ENCODE measurements around the gene APBA2.

Gene APBA2

GRCh38 chr15:28915041-28915810, 29.5 kb downstream of the APBA2 start:
- no peak for DNase-seq (ENCODE audit: low read depth)

DNA sequence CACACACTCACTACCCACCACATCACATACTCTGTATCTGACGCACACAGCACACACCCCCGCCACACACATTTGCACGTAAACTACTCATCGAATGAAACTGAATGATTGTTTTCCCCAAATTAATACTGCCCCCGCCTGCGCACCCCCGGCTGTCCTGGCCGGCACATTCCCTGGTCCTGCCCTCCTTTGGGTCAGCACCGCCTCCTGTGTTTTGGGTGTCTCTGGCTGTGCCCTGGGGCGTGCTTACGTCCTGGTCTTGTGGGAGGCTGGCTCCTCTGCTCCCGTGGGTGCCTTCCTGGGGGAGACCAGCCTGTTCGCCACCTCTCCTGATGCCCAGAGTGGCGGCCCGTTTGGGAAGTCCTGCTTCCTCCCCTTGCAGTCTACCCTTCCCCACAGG, 30.2 kb downstream of the APBA2 start:
- DNase-seq (ENCODE audit: low read depth) = no peak

- DNase-seq (ENCODE audit: low read depth) = no peak
Measured at GRCh38 chr15:28917791-28918140, 32.0 kb downstream of the APBA2 start.

DNA sequence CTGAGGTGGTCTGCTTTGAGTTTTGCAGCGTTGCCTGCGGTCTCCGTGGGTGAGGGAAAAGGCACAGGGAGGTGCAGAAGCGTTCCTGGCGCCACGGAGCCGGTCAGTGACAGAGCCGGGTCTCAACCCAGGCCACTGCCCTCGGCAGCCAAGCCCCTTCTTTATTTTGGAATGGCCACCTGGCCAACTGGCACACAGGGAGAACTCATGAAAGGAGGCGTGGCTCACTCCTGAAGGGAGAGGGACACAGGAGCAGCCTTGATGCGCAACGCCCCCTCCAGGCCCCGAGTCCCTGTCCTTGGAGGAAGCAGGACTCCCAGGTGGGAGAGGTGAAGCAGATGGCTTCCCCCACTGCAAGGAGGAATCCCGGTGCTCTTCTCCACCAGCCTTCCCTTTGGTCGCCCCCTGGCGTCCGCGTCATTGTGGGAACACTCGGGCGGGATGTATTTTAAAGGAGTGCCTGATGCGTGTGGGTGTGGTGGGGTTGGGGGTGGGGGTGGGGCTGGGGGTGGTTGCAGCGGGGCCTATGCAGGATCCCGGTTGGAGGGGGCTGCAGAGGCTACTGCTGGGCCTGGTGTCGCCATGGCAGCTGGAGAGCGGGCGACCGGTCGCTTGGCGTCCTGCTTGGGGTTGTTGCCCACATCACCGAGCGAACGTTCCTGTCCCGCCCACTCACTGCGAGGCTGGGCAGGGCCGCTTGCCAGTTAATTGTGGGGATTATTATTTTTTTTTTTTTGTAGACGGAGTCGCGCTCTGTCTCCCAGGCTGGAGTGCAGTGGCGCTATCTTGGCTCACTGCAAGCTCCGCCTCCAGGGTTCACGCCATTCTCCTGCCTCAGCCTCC, 32.6 kb downstream of the APBA2 start:
- no peak for DNase-seq (ENCODE audit: low read depth)

DNA sequence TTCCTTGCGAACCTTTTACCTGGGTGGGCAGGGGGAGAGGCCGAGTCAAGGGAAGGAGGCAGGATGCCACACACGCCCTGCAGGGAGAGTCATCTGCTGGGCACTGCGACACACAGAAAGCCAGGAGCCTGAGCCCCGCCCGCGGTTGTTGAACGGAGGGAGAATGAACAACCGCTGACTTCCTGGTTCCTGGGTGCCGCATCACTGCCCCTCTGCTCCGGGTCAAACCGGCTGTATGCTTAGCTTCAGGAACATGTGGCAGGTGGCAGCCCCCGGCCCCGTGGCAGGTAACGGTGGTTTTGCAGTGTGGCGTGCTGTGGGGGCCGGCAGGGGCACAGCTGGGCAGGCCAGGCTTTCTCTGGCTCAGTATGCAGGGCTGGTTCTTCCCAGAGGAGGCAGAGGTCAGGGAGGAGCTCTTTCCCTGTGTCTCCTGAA, 33.4 kb downstream of the APBA2 start:
- DNase-seq (ENCODE audit: low read depth) = no peak

- DNase-seq (ENCODE audit: low read depth) = no peak
Measured at GRCh38 chr15:28919679-28920655, 34.2 kb downstream of the APBA2 start.

- DNase-seq (ENCODE audit: low read depth) = no peak
Measured at GRCh38 chr15:28920781-28921331, 35.1 kb downstream of the APBA2 start.

GRCh38 chr15:28921336-28921735, 35.6 kb downstream of the APBA2 start:
- no peak for DNase-seq (ENCODE audit: low read depth)

GRCh38 chr15:28921919-28922706, 36.3 kb downstream of the APBA2 start:
- DNase-seq (ENCODE audit: low read depth) = no peak

DNA sequence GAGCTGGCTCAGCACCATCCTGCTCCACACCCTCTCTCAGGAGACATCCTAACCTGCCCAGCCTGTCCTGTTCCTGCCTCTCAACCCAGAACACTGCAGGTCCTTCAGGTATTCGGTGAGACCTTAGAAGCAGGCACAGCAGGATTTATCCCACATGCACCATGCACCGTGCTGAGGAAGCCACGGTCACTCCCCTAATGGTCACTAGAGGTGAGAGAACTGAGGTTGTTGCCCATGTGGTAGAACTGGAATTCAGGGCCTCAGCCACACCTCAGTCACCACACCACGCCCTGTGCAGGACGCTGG, 36.9 kb downstream of the APBA2 start:
- no peak for DNase-seq (ENCODE audit: low read depth)

GRCh38 chr15:28923726-28924280, 38.0 kb downstream of the APBA2 start:
- no peak for DNase-seq (ENCODE audit: low read depth)

DNA sequence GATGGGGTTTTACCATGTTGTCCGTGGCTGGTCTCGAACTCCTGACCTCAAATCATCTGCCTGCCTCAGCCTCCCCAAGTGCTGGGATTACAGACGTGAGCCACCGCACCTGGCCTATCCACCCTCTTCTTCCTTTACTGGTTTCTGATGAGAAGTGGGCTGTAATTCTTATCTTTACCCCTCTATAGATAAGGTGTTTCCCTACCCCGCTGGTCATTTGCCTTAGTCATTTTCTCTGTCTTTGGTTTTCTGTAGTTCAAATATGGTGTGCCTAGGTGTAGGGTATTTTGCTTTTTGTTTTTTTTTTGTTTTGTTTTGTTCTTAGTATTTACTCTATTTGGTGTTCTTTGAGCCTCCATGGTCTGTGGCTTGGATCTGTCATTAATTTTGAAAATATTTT, 41.3 kb downstream of the APBA2 start:
- DNase-seq (ENCODE audit: low read depth) = no peak

- DNase-seq (ENCODE audit: low read depth) = no peak
Measured at GRCh38 chr15:28929200-28929599, 43.4 kb downstream of the APBA2 start.

- DNase-seq (ENCODE audit: low read depth) = no peak
Measured at GRCh38 chr15:28930011-28930410, 44.2 kb downstream of the APBA2 start.

GRCh38 chr15:28930476-28931291, 44.9 kb downstream of the APBA2 start:
- DNase-seq (ENCODE audit: low read depth) = no peak

DNA sequence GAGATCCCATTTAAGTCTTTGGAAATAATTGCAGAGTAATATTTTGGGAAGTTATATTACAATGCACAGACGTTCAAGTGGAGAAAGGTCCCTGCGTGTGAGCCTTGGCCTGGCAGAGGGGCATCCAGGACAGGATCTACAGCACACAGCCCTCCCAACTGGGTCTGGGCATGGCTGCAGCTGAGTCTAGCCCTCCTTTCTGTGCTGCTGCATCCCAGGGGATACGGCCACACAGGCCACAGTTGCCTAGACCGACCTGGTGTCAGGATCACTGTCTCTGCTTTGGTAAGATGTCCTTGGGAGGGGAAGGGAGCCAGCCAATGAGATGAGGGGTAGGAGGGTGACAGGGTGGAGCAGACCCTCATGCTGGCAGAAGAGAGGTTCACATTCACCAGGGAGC, 46.1 kb downstream of the APBA2 start:
- DNase-seq (ENCODE audit: low read depth) = no peak

GRCh38 chr15:28932361-28932760, 46.6 kb downstream of the APBA2 start:
- DNase-seq (ENCODE audit: low read depth) = no peak

DNA sequence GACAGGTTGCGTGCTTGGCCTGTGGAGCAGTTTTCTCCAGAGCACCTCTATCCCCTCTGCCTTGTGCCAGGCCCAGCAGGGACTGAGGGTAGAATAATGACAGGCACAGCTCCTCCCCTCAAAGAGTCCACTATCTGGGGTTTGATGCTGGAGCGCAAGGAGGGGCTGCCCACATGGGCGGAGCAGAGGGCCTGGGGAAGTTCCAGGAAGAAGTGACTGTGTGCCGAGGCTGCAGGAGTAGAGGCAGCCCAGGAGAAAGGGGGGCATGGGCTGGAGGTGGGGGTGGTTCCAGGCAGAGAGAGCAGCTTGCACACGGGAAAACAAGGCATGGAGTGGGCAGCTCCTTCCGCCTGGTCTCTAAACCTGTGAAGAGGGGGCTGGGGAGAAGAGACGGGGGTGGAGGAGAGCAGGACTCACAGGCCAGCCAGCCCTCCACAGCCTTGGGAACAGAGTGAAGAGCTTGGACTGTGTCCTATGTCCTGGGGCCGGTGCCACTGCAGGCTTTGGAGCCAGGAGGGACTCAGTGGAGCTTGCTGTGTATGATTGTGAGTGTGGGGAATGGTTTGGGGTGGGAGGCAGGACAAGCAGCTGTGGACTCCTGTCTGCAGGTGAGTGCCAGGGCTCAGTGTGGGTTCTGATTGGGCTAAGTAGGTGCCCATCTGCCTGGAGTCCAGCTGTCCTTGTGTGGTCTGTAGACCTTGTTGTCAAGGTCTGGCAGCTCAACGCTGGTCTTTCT, 48.1 kb downstream of the APBA2 start:
- DNase-seq (ENCODE audit: low read depth) = no peak

DNA sequence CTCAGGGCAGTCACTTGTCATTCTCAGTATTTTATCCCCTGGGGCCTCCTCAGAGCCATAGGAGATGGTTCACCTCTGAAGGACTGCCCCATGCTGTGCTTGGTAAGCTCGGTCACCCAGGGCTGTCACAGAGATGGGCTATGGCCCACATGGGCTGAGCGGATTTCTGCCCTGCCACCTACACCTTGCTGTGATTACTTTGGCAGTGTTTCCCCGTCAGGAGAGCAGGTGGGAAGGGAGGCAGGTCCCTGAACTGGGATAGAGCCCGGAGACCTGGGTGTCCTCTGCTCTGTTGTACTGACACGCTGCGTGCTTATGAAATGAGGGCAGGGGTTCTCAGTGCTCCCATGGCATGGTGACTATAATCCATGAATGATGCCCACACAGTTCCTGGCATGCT, 48.9 kb downstream of the APBA2 start:
- no peak for DNase-seq (ENCODE audit: low read depth)

Measured in stromal cell of bone marrow (primary cell).